Measurements from ENCODE around the gene MAP3K7.

Gene MAP3K7

GRCh38 chr6:90525421-90525820 lies 61.5 kb downstream of the MAP3K7 start:
- H3K4me1 Mint-ChIP-seq (ENCODE audit: low read depth), result peaks cover 18% of the 10 kb centered on the region
- H3K4me3 Mint-ChIP-seq, result no peak overlapping the region
- H3K27me3 Mint-ChIP-seq (ENCODE audit: low read depth), result no peaks in the 10 kb centered on the region
- H3K27ac Mint-ChIP-seq, result no peak overlapping the region
- peaks cover 12% of the 10 kb centered on the region for H3K36me3 Mint-ChIP-seq (ENCODE audit: low read depth)
- no peaks in the 10 kb centered on the region for H3K9me3 Mint-ChIP-seq

DNA sequence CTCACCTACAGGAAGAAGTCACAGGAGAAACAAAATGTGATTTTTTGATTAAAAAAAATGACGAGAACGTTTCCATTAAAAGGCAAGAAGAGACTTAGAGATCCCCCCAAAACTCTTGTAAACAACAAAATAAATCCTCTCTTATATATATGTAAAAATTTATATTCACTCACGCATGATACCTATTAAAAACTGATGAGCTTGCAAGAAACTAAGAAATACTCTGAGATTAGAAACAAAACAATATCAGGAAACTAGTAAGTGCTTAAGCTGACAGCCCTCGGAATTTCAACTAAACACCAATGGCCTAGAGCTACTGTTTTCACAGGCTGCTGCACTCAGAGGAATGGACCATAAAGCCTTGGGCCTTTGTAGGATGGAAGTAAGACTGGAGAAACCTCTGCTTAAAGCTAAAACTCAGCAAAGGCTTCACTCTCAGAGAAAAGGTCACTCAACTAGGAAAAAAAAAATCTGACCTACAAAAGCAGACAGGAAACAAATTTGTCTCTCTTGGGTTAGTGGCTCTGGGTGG lies 63.0 kb downstream of the MAP3K7 start:
- H3K27me3 Mint-ChIP-seq (ENCODE audit: low read depth), result no peaks in the 10 kb centered on the region
- H3K27ac Mint-ChIP-seq, result no peak overlapping the region
- H3K36me3 Mint-ChIP-seq (ENCODE audit: low read depth), result peaks cover 9% of the 10 kb centered on the region
- no peak overlapping the region for H3K4me3 Mint-ChIP-seq
- peaks cover 10% of the 10 kb centered on the region for H3K4me1 Mint-ChIP-seq (ENCODE audit: low read depth)
- no peaks in the 10 kb centered on the region for H3K9me3 Mint-ChIP-seq

DNA sequence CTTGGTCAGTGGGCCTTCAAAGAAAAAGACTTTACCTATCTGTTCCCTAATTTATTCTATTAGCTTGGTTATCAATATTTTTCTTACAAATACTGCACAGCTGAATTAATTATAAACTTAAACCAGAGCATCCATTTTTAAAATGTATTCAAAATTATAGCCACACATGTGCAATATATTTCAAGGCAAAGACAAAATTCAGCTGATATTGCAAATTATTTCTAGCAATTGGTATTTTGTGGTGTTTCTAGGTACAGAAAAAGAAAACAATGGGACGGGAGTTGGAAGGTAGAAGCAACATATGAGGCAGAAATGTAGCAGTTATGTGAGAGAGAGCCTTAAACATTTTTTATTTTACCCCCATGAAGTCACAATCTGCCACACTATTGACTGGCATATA lies 64.9 kb downstream of the MAP3K7 start:
- Mint-ChIP-seq H3K4me3 (no peak overlapping the region), H3K27ac (no peak overlapping the region), H3K36me3 (ENCODE audit: low read depth) (peaks cover 7% of the 10 kb centered on the region), H3K9me3 (no peaks in the 10 kb centered on the region), H3K27me3 (ENCODE audit: low read depth) (no peaks in the 10 kb centered on the region), H3K4me1 (ENCODE audit: low read depth) (peaks cover 8% of the 10 kb centered on the region)

- H3K27me3 Mint-ChIP-seq (ENCODE audit: low read depth), result no peaks in the 10 kb centered on the region
- no peaks in the 10 kb centered on the region for H3K9me3 Mint-ChIP-seq
- H3K4me1 Mint-ChIP-seq (ENCODE audit: low read depth), result no peaks in the 10 kb centered on the region
- no peak overlapping the region for H3K4me3 Mint-ChIP-seq
- H3K36me3 Mint-ChIP-seq (ENCODE audit: low read depth), result peaks cover 31% of the 10 kb centered on the region
- no peak overlapping the region for H3K27ac Mint-ChIP-seq
Observed at GRCh38 chr6:90516074-90516660, 70.7 kb downstream of the MAP3K7 start.

DNA sequence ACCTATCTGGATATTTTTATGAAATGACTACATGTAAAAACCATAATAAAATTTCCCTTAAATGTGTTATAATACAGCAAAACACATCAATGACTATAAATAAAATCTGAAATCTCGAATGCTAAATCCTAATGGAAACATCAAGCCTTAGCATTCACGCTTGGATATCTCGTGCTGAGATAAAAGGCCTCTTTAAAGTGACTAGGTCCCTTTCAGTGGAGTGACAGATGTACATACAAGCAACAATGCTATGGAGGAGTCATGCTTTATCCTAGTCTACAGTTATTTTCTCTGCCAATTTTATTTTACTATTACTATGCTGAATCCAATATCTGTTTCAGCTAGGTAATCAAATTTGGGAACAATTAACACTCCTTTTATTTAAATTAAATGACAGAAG lies 72.4 kb downstream of the MAP3K7 start:
- no peaks in the 10 kb centered on the region for H3K27me3 Mint-ChIP-seq (ENCODE audit: low read depth)
- H3K9me3 Mint-ChIP-seq, result no peaks in the 10 kb centered on the region
- H3K36me3 Mint-ChIP-seq (ENCODE audit: low read depth), result peaks cover 28% of the 10 kb centered on the region
- peaks cover 7% of the 10 kb centered on the region for H3K4me1 Mint-ChIP-seq (ENCODE audit: low read depth)
- no peak overlapping the region for H3K27ac Mint-ChIP-seq
- no peak overlapping the region for H3K4me3 Mint-ChIP-seq

- no peak overlapping the region for H3K4me3 Mint-ChIP-seq
- peaks cover 4% of the 10 kb centered on the region for H3K9me3 Mint-ChIP-seq
- no peak overlapping the region for H3K27ac Mint-ChIP-seq
- H3K36me3 Mint-ChIP-seq (ENCODE audit: low read depth), result peaks cover 13% of the 10 kb centered on the region
- peaks cover 7% of the 10 kb centered on the region for H3K4me1 Mint-ChIP-seq (ENCODE audit: low read depth)
- no peaks in the 10 kb centered on the region for H3K27me3 Mint-ChIP-seq (ENCODE audit: low read depth)
Observed at GRCh38 chr6:90508753-90509152, 78.1 kb downstream of the MAP3K7 start.

GRCh38 chr6:90502866-90503407 lies 83.9 kb downstream of the MAP3K7 start:
- Mint-ChIP-seq H3K4me3 (no peak overlapping the region), H3K36me3 (ENCODE audit: low read depth) (no peaks in the 10 kb centered on the region), H3K27ac (no peak overlapping the region), H3K9me3 (peaks cover under 1% of the 10 kb centered on the region), H3K4me1 (ENCODE audit: low read depth) (peaks cover 10% of the 10 kb centered on the region), H3K27me3 (ENCODE audit: low read depth) (no peaks in the 10 kb centered on the region)

- no peaks in the 10 kb centered on the region for H3K9me3 Mint-ChIP-seq
- H3K4me3 Mint-ChIP-seq, result no peak overlapping the region
- H3K36me3 Mint-ChIP-seq (ENCODE audit: low read depth), result no peaks in the 10 kb centered on the region
- H3K27ac Mint-ChIP-seq, result no peak overlapping the region
- no peaks in the 10 kb centered on the region for H3K27me3 Mint-ChIP-seq (ENCODE audit: low read depth)
- peaks cover 10% of the 10 kb centered on the region for H3K4me1 Mint-ChIP-seq (ENCODE audit: low read depth)
Observed at GRCh38 chr6:90502381-90502780, 84.5 kb downstream of the MAP3K7 start.

DNA sequence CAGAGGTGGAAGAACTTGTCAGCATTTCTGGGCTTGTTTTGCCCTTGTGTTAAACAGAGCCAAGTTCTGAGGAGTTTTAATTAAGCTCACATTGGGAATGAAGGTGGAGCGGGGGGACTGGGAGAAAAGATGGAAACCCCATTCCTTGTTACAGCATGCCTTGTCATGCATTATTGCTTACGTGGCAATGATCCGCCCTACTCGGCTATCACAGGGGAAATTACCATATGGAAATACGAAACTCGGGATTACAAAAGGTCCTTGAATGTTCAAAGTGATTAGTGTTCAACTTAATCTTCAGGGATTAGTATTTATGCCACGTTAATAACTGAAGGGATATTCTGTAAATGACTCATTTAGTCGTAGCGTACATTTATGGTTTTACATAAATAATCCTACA lies 86.4 kb downstream of the MAP3K7 start:
- Mint-ChIP-seq H3K4me3 (no peak overlapping the region), H3K27me3 (ENCODE audit: low read depth) (no peaks in the 10 kb centered on the region), H3K27ac (no peak overlapping the region), H3K9me3 (no peaks in the 10 kb centered on the region), H3K36me3 (ENCODE audit: low read depth) (no peaks in the 10 kb centered on the region), H3K4me1 (ENCODE audit: low read depth) (peaks cover 10% of the 10 kb centered on the region)

DNA sequence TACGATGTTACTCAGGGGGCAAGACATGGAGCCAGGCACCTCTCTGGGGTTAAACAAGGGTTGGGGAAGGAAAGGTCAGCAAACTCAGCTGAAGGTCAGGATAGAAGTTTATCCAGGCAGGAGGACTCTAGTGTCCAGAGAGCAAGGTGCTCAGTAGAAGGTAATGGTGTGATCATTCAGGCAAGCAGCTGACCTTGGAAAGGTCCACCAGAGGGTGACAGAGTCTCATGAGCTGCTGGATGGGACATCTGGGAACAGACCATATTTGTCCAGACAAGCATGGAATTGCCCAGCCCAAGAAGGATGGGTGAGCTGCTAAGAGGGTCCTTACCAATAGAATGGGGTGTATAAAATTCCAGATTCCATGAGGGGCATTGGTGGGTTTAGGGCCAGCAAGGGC lies 89.5 kb downstream of the MAP3K7 start:
- H3K27me3 Mint-ChIP-seq (ENCODE audit: low read depth), result peaks cover 9% of the 10 kb centered on the region
- no peak overlapping the region for H3K4me3 Mint-ChIP-seq
- no peak overlapping the region for H3K27ac Mint-ChIP-seq
- no peaks in the 10 kb centered on the region for H3K9me3 Mint-ChIP-seq
- peaks cover 2% of the 10 kb centered on the region for H3K36me3 Mint-ChIP-seq (ENCODE audit: low read depth)
- peaks cover 12% of the 10 kb centered on the region for H3K4me1 Mint-ChIP-seq (ENCODE audit: low read depth)

DNA sequence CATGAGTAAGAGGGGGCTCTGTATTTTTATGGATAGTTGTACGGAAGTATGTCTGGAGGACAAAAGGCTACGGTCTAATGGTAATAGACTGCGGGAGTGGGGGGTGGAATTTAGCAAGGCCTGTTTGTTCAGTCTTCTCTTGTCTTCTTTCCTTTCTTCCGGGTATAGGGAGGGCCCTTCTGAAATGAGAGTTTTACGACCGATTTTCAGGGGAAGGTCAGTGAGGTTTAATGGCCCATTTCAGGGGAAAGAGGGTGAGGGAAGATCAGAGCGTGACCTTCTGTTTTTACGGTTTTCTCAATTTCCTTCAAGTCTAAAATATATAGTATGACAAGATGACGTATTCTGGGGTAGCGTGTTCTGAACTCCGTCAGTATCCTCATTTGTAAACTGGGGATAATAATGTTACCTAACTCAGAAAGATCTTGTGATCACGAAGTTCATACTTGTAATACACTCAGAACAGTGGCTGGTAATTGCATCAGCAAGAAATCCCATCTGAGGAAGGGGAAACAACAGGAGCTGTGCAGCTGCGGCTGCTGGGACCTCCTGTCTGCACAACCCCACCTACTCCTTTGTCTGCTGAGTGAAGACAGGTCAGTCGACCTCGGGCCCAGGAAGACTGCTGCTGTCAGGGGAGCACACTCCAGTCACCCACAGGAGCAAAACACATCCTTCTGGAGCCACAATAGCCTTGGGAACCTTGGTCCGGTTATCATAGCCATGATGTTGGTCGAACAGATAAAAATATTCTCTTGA lies 90.4 kb downstream of the MAP3K7 start:
- H3K27ac Mint-ChIP-seq, result no peak overlapping the region
- H3K36me3 Mint-ChIP-seq (ENCODE audit: low read depth), result peaks cover 4% of the 10 kb centered on the region
- peaks cover 12% of the 10 kb centered on the region for H3K4me1 Mint-ChIP-seq (ENCODE audit: low read depth)
- no peak overlapping the region for H3K4me3 Mint-ChIP-seq
- no peaks in the 10 kb centered on the region for H3K9me3 Mint-ChIP-seq
- H3K27me3 Mint-ChIP-seq (ENCODE audit: low read depth), result peaks cover 16% of the 10 kb centered on the region

DNA sequence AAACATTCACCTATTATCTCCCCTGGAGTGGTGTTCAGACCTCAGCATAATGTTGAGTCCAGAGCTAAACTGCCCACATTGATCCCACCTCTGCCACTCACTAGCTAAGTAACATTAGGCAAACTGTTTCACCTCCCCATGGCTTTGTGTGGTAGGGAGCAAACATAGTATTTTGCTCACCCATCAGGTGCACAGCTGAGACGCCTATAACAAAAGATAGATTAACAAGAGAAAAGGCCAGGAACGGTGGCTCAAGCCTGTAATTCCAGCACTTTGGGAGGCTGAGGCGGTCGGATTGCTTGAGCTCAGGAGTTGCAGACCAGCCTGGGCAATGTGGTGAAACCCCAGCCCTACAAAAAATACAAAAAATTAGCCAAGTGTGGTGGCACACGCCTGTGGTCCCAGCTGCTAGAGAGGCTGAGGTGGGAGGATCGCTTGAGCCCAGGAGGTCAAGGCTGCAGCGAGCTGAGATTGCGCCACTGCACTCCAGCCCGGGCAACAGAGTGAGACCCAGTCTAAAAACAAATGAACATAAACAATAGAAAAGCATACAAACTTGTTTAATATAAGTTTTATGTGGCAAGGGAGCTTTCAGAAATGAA lies 91.6 kb downstream of the MAP3K7 start:
- no peak overlapping the region for H3K27ac Mint-ChIP-seq
- no peak overlapping the region for H3K4me3 Mint-ChIP-seq
- H3K27me3 Mint-ChIP-seq (ENCODE audit: low read depth), result peaks cover 16% of the 10 kb centered on the region
- peaks cover 4% of the 10 kb centered on the region for H3K36me3 Mint-ChIP-seq (ENCODE audit: low read depth)
- H3K4me1 Mint-ChIP-seq (ENCODE audit: low read depth), result peaks cover 12% of the 10 kb centered on the region
- H3K9me3 Mint-ChIP-seq, result no peaks in the 10 kb centered on the region

GRCh38 chr6:90494067-90494780 lies 92.6 kb downstream of the MAP3K7 start:
- Mint-ChIP-seq H3K4me3 (no peak overlapping the region), H3K4me1 (ENCODE audit: low read depth) (peaks cover 12% of the 10 kb centered on the region), H3K36me3 (ENCODE audit: low read depth) (peaks cover 4% of the 10 kb centered on the region), H3K9me3 (no peaks in the 10 kb centered on the region), H3K27me3 (ENCODE audit: low read depth) (peaks cover 19% of the 10 kb centered on the region), H3K27ac (no peak overlapping the region)

DNA sequence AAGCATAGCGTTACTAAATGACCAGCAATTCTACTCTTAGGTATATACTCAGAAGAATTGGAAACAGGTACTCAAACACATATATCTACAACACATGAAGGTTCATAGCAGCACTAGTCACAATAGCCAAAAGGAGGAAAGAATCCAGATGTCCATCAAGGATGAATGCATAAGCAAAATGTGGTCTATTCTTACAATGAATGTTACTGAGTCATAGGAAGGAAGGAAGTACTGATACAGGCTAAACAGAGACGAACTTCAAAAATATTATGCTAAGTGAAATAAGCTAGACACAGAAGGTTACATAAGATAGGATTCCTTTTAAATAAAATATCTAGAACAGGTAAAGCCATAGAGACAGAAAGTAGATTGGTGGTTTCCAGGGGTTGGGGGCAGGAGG lies 93.5 kb downstream of the MAP3K7 start:
- no peaks in the 10 kb centered on the region for H3K9me3 Mint-ChIP-seq

More for the DNA sequence above, 93.5 kb downstream of the MAP3K7 start:
- H3K4me3 Mint-ChIP-seq, result no peak overlapping the region
- H3K4me1 Mint-ChIP-seq (ENCODE audit: low read depth), result peaks cover 12% of the 10 kb centered on the region
- H3K27ac Mint-ChIP-seq, result no peak overlapping the region
- H3K36me3 Mint-ChIP-seq (ENCODE audit: low read depth), result peaks cover 4% of the 10 kb centered on the region
- H3K27me3 Mint-ChIP-seq (ENCODE audit: low read depth), result peaks cover 19% of the 10 kb centered on the region

Measured in T-helper 1 cell treated with Interleukin-12 subunit alpha and Interleukin-12 subunit beta and Interleukin-4 antibody, amounts not matched to agents 30 μg/mL and 1 μg/mL, for 36 hours (primary cell).